ENCODE data around the gene CASP5.

CASP5 gene

GRCh38 chr11:105022527-105022926 lies 441 bp downstream of the CASP5 start (continued):
- TF ChIP-seq MZF1 (tag by site-specific recombination; IDR thresholded peaks at IDR 0.05; ENCODE audit: borderline replicate concordance) (no peak), ZNF132 (tag by site-specific recombination; IDR thresholded peaks at IDR 0.05; ENCODE audit: borderline replicate concordance) (no peak), ZBTB26 (tag by site-specific recombination; optimal IDR thresholded peaks at IDR 0.05) (no peak)

GRCh38 chr11:105007463-105007862 lies 15.5 kb downstream of the CASP5 start:
- no peak overlapping the region for H3K27ac ChIP-seq (ENCODE audit: extremely low read depth, low read depth, low read length)
- H3K36me3 ChIP-seq (ENCODE audit: control insufficient read depth in 2 of 2, insufficient read depth in 1 of 2, low read length in 2 of 2) = no peaks in the 10 kb centered on the region
- TF ChIP-seq ZNF214 (tag by site-specific recombination; IDR thresholded peaks at IDR 0.05; ENCODE audit: borderline replicate concordance) = no peak
- no peak for TF ChIP-seq ZBTB44 (tag by site-specific recombination; IDR thresholded peaks at IDR 0.05)
- TF ChIP-seq, protein P1, sequence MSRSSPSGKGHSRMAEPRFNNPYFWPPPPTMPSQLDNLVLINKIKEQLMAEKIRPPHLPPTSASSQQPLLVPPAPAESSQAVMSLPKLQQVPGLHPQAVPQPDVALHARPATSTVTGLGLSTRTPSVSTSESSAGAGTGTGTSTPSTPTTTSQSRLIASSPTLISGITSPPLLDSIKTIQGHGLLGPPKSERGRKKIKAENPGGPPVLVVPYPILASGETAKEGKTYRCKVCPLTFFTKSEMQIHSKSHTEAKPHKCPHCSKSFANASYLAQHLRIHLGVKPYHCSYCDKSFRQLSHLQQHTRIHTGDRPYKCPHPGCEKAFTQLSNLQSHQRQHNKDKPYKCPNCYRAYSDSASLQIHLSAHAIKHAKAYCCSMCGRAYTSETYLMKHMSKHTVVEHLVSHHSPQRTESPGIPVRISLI (tag by site-specific recombination; IDR thresholded peaks at IDR 0.05) = no peak
- TF ChIP-seq SETDB1 (IDR thresholded peaks at IDR 0.05; ENCODE audit: insufficient read length, low read length) = no peak
- TF ChIP-seq ZNF140 (tag by site-specific recombination; IDR thresholded peaks at IDR 0.05) = no peak
- TF ChIP-seq, protein P2, sequence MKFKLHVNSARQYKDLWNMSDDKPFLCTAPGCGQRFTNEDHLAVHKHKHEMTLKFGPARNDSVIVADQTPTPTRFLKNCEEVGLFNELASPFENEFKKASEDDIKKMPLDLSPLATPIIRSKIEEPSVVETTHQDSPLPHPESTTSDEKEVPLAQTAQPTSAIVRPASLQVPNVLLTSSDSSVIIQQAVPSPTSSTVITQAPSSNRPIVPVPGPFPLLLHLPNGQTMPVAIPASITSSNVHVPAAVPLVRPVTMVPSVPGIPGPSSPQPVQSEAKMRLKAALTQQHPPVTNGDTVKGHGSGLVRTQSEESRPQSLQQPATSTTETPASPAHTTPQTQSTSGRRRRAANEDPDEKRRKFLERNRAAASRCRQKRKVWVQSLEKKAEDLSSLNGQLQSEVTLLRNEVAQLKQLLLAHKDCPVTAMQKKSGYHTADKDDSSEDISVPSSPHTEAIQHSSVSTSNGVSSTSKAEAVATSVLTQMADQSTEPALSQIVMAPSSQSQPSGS (tag by site-specific recombination; IDR thresholded peaks at IDR 0.05; ENCODE audit: low read depth) = no peak
- TF ChIP-seq HOXD13 (CRISPR knock-in tag; IDR thresholded peaks at IDR 0.05; ENCODE audit: borderline replicate concordance) = no peak
- TF ChIP-seq ZNF449 (tag by site-specific recombination; IDR thresholded peaks at IDR 0.05) = no peak
- no peak for TF ChIP-seq ZBTB48 (tag by site-specific recombination; IDR thresholded peaks at IDR 0.05)
- no peak for TF ChIP-seq ZNF169 (tag by site-specific recombination; IDR thresholded peaks at IDR 0.05)
- no peak for TF ChIP-seq KLF16 (tag by site-specific recombination; IDR thresholded peaks at IDR 0.05)
- TF ChIP-seq HIC1 (tag by site-specific recombination; IDR thresholded peaks at IDR 0.05) = no peak
- CTCF ChIA-PET = interaction anchor here (0.7 kb wide), 1 partner anchor 212 kb away, joined by 4 read pairs; no protein-coding TSS in a partner anchor
- no peak overlapping the region for H3K4me3 ChIP-seq (ENCODE audit: low read depth, low read length)
- no peaks in the 10 kb centered on the region for H3K9me3 ChIP-seq (ENCODE audit: control insufficient read depth, insufficient read depth, low read depth, low read length)
- H3K4me1 ChIP-seq (ENCODE audit: control insufficient read depth, insufficient read depth, low read length) = no peaks in the 10 kb centered on the region
- POLR2A ChIA-PET = no interaction called here
